GM21717 (cell line): Measurements from ENCODE around the gene KDM6B.

ENCODE experiments used
- ATAC-seq: cut with Tn5 transposase; IDR thresholded peaks from one replicate; pipeline ENCODE4 v1.9.1; 2021; ENCODE audit warnings: mild to moderate bottlenecking, moderate library complexity; ENCODE audit not compliant: unreplicated experiment

KDM6B gene

DNA sequence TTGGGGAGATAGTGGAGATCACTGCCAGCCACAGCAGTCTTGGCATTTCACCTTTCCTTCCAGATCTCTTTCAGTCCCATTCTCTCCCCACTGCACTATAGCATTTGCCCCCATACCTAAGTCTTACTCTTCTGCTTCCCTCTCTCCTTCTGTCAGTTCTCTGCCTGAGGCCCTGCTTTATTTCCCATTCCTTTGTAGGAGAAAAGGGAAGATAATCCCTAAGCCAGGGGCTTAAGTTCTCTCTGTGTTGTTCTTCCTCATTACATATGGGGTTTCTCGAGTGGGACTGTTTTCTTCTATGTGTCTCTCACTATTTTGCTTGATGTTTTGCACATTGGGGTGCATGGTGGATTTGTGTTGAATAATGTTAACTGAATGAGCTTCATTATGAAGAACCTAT is 6.4 kb downstream of the KDM6B start:
- ATAC-seq: no peak

DNA sequence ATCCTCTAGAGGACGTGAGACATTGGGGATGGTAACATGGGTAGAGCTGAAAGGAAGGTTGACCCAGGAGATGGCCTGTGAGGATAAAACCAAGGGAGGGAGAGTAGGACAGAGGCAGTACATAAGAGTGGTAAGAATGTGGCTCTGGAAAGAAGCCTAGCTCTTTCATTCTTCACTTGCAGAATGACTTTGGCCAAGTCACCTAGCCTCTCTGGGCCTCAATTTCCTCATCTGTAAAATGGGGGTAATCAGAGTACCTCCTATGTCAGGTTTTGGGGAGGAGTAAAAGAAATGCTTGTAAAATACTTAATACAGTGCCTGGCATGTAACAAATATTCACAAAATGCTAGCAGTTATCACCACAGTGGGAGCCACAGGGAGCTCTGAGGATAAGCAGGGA is 6.9 kb downstream of the KDM6B start:
- no peak for ATAC-seq

DNA sequence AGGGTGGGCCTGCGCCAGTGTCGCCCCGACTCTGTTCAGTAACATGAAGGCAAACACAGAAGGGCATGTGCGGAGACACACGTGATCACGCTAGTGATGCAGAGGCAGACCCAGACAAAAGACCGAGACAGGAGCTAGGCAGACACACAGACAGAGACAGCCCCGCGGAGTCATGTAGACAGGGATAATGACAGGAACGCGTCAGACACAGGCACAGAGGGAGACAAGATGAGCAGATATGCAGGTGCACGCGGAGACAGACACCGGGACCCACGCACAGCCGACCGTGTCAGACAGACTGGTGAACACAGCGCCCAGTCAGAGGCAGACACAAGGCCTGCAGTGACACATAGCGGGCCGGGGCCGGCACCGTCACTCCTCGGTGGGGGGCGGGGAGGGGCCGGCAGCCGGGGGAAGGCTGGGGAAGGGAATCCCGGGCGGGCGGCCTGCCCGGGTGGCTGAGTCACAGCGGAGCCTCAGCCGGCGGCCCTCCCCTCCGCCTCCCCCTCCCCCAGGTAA is 7.4 kb downstream of the KDM6B start:
- peak; percentile 5 for ATAC-seq

DNA sequence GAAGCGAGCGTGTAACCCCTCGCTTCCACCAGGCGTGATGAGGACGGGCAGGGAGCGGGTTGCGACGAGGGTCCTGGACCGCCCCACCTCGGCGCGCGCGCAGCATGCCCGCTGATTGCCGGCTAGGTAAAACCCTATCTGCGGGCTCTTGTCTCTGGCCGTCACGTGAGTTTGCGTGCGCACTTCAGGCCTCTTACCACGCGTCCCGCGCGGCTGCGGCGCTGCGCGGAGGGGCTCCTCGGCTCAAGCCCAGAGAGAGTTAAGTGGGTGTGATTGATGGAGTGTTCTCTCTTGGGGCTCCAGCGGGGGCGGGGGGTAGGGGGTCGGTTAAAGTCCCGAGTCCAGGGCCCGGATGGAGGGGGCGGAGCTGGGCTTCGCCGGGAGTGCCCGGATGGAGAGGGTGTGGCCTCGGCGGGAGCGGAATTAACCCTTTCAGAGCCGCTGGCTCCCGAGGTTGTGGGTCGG is 7.9 kb downstream of the KDM6B start:
- peak; percentile 17 for ATAC-seq

- ATAC-seq: peak; percentile 23
These were observed 8.6 kb downstream of the KDM6B start for GRCh38 chr17:7842380-7843256.

DNA sequence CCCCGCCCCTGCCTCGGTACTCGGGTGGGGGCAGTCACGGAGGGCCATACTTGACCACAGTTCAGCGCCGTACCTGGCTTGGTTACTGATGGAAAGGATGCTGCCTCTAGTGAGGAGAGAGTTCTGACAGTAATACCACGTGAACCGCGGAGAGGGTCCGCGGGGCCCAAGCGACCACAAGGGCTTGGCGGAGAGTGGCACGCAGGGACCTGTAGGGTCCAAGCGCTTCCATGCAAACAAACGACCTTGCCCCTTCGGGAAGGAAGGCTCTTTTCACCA is 9.2 kb downstream of the KDM6B start:
- peak; percentile 2 for ATAC-seq

DNA sequence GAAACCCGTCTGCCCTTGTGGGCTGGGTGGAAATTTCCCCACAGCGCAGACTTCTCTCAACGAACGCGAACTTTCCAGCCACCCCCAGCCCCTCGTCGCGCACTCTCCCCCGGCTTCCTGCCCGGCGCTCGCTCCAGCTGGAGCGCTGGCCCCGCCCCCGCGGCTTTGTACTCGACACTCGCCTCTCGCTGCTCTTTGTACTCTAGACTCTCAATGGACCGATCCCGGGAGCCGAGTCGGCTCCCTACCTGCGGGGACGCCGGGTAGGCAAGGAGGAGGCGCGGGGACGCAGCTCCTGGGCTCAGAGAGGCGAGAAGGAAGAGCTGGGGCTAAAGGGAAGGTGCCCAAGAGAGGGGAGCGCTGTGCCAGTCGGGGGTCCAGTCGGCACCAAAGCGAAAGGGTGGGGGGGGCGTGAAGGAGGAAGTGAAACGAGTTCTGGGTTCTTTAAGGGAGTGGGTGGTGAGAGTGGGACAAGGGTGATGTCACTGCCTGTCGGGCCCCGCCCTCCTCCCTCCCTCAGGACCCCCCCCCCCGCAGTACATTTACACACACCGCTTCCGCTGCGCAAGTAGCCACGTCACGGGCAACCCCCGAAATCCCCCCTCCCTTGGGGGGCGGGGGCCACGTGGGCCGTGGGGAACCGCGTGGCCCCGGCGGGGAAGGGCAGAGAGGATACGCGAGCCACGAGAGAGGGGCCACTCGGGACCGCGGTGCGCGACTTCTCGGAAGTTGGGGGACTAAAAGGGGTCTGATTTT is 9.7 kb downstream of the KDM6B start:
- peak; percentile 25 for ATAC-seq

- peak; percentile 29 for ATAC-seq
These were observed 10.5 kb downstream of the KDM6B start for GRCh38 chr17:7844292-7845154.

DNA sequence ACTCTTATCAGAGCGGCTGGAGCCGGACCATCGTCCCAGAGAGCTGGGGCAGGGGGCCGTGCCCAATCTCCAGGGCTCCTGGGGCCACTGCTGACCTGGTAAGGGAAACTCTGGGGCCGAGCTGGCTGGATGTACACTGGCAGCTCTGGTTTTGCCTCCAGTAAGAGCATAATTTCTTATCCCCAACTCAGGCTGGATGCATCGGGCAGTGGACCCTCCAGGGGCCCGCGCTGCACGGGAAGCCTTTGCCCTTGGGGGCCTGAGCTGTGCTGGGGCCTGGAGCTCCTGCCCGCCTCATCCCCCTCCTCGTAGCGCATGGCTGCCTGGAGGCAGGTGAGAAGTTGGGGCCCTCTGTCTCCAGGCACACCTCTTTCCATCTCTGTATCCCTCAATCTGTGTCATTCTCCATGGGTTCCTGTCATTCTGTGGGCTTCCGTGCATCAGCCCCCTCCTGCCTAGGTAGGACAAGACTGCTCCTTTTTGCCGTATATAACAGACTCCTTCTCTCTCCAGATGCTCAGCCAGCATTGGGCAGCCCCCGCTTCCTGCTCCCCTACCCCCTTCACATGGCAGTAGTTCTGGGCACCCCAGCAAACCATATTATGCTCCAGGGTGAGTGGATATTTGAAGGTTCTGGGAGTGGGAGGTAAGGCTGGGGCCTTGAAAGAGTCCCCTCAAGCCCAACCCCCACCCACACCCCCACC is 11.5 kb downstream of the KDM6B start:
- no peak for ATAC-seq

- no peak for ATAC-seq
These were observed 12.2 kb downstream of the KDM6B start for GRCh38 chr17:7846063-7846735.

DNA sequence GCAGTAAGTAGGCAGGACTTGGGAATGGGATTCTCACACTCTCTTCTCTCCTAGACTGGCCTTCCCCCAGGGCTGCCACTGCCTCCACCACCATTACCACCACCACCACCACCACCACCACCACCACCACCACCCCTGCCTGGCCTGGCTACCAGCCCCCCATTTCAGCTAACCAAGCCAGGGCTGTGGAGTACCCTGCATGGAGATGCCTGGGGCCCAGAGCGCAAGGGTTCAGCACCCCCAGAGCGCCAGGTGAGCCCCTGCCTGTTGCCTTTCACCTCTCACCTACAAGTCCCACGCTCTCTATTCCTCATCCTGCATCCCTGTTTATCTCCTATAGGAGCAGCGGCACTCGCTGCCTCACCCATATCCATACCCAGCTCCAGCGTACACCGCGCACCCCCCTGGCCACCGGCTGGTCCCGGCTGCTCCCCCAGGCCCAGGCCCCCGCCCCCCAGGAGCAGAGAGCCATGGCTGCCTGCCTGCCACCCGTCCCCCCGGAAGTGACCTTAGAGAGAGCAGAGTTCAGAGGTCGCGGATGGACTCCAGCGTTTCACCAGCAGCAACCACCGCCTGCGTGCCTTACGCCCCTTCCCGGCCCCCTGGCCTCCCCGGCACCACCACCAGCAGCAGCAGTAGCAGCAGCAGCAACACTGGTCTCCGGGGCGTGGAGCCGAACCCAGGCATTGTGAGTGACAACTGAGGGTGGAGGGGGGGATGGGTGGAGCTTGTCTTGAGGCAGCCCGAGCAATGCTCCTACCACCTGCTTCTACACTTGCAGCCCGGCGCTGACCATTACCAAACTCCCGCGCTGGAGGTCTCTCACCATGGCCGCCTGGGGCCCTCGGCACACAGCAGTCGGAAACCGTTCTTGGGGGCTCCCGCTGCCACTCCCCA is 13.0 kb downstream of the KDM6B start:
- ATAC-seq: no peak

- ATAC-seq: no peak
These were observed 14.1 kb downstream of the KDM6B start for GRCh38 chr17:7848131-7848579.

DNA sequence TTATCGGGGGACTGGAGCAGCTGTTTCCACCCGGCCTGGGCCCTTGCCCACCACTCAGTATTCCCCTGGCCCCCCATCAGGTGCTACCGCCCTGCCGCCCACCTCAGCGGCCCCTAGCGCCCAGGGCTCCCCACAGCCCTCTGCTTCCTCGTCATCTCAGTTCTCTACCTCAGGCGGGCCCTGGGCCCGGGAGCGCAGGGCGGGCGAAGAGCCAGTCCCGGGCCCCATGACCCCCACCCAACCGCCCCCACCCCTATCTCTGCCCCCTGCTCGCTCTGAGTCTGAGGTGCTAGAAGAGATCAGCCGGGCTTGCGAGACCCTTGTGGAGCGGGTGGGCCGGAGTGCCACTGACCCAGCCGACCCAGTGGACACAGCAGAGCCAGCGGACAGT is 14.7 kb downstream of the KDM6B start:
- ATAC-seq: no peak

DNA sequence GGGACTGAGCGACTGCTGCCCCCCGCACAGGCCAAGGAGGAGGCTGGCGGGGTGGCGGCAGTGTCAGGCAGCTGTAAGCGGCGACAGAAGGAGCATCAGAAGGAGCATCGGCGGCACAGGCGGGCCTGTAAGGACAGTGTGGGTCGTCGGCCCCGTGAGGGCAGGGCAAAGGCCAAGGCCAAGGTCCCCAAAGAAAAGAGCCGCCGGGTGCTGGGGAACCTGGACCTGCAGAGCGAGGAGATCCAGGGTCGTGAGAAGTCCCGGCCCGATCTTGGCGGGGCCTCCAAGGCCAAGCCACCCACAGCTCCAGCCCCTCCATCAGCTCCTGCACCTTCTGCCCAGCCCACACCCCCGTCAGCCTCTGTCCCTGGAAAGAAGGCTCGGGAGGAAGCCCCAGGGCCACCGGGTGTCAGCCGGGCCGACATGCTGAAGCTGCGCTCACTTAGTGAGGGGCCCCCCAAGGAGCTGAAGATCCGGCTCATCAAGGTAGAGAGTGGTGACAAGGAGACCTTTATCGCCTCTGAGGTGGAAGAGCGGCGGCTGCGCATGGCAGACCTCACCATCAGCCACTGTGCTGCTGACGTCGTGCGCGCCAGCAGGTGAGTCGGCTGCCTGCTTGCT is 15.2 kb downstream of the KDM6B start:
- no peak for ATAC-seq

DNA sequence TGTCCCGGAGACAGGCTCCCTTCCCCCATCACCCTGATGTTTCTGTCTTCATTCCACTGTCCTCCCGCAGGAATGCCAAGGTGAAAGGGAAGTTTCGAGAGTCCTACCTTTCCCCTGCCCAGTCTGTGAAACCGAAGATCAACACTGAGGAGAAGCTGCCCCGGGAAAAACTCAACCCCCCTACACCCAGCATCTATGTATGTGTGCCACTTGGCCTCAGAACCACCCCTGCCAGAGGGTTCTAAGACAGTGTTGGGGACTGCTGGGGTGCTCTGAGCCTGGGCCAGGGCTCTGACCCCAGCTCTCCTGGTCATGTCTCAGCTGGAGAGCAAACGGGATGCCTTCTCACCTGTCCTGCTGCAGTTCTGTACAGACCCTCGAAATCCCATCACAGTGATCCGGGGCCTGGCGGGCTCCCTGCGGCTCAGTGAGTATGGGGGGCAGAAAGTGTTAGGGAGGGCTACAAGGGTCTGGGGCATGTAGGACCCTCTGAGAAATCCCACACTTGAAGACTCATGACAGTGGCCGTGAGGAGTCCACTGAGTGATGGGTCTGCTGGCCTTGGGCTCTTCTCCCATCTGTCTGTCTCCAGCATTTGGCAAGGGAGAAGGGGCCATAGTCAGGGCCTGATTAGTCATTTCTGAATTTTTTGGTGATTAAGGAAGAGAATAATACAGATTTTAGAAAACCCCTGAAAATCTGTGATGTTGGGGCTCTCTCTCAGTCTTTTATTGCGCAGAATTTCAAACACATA is 15.9 kb downstream of the KDM6B start:
- ATAC-seq: no peak

GRCh38 chr17:7850701-7851437 is 16.9 kb downstream of the KDM6B start:
- no peak for ATAC-seq
